ENCODE measurements around the gene PARP3.

The PARP3 gene

GRCh38 chr3:51948016-51948580 lies 5.9 kb downstream of the PARP3 start:
- ATAC-seq (no peak), DNase-seq (no peak)

DNA sequence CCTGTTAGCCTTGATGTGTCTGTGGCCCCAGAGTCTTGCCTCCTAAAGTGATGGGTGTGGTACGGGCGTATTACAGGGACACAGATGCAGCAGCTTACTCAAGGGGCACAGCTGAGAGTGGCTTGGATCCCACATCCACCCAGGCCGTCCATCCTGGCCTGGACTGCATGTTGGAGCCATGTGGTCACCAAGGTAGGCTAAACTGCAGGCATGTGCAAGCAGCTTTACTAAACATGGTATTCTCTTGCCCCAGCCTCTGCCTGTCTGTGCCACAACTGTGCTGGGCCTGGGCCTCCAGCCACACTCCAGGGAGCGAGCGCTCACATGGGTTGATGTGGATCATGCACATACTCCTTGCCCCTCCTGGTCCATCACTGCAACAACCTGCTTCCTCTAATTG lies 7.0 kb downstream of the PARP3 start:
- DNase-seq: no peak
- no peak for ATAC-seq

- ATAC-seq: no peak
- no peak for DNase-seq
These were observed 8.7 kb downstream of the PARP3 start for GRCh38 chr3:51950899-51951298.

GRCh38 chr3:51953445-51953844 lies 11.3 kb downstream of the PARP3 start:
- no peak for ATAC-seq
- DNase-seq: no peak

GRCh38 chr3:51954105-51954504 lies 11.9 kb downstream of the PARP3 start:
- ATAC-seq: no peak

DNA sequence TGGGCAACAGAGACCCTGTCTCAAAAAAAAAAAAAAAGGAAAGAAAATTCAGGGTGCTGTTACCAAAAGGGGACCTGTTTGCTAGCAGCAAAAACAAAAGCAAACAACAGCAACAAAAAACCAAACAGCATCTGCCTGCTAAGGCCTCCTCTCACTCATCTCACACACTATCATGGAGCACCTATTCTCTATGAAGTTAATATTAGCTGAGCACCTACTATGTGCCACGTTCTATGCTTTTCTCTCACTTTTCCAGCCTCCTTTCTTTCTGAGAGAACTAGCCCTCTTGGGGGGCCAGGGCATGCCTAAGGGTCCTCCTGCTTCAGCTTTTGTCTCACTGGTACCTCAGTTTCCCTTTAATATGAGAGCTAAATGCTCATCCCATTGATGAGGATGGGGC lies 12.6 kb downstream of the PARP3 start:
- ATAC-seq: no peak
- DNase-seq: no peak

More at GRCh38 chr3:51954105-51954504, 11.9 kb downstream of the PARP3 start:
- DNase-seq: no peak

GRCh38 chr3:51955175-51955892 lies 13.2 kb downstream of the PARP3 start, which contains the start of gene GPR62:
Gene GPR62 (plus strand): TSS chr3:51955381. CDS start chr3:51955653, 272 bp downstream.
- no peak for DNase-seq
- no peak for ATAC-seq

DNA sequence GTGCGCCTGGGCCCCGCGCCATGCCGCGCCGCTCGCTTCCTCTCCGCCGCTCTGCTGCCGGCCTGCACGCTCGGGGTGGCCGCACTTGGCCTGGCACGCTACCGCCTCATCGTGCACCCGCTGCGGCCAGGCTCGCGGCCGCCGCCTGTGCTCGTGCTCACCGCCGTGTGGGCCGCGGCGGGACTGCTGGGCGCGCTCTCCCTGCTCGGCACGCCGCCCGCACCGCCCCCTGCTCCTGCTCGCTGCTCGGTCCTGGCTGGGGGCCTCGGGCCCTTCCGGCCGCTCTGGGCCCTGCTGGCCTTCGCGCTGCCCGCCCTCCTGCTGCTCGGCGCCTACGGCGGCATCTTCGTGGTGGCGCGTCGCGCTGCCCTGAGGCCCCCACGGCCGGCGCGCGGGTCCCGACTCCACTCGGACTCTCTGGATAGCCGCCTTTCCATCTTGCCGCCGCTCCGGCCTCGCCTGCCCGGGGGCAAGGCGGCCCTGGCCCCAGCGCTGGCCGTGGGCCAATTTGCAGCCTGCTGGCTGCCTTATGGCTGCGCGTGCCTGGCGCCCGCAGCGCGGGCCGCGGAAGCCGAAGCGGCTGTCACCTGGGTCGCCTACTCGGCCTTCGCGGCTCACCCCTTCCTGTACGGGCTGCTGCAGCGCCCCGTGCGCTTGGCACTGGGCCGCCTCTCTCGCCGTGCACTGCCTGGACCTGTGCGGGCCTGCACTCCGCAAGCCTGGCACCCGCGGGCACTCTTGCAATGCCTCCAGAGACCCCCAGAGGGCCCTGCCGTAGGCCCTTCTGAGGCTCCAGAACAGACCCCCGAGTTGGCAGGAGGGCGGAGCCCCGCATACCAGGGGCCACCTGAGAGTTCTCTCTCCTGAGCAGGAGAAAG lies 14.0 kb downstream of the PARP3 start:
- ATAC-seq (peak; percentile 67), DNase-seq (peak; percentile 61)

DNA sequence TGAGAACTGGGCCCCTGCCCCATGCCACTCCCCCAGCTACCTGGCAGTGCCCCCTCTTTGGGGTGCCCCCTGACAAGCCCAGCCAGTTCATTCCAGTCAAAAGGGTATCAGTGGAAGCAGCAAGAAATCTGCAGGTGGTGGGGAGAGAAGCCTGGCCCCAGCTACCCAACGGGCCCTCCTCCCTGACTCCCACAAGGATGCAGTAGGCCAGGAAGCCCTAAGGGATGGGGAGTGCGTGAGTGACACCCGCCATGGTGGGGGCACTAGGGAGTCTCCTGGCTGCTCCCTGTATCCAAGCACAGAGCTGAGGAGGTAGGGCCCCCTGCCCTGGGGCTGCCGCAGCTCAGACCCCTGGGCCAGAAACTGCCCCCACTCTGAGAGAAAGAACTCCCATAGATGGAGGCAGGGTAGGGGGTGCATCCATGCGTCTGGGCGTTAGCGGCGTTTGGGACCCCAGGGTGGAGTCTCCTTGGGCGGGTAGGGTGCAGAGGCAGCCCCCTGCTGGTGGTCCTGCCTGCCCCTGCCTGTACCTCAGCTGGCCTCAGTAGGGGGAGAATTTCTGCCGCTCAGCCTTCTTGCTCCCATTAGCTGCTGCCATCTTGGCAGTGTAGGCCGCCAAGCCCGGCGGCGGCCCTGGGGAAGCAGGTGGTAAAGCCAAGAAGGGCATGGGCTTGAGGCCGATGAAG lies 15.5 kb downstream of the PARP3 start:
- no peak for ATAC-seq
- no peak for DNase-seq

- DNase-seq (no peak), ATAC-seq (no peak)
These were observed 16.7 kb downstream of the PARP3 start for GRCh38 chr3:51958603-51959521.

- ATAC-seq: no peak
- no peak for DNase-seq
These were observed 17.5 kb downstream of the PARP3 start for GRCh38 chr3:51959651-51960050.

DNA sequence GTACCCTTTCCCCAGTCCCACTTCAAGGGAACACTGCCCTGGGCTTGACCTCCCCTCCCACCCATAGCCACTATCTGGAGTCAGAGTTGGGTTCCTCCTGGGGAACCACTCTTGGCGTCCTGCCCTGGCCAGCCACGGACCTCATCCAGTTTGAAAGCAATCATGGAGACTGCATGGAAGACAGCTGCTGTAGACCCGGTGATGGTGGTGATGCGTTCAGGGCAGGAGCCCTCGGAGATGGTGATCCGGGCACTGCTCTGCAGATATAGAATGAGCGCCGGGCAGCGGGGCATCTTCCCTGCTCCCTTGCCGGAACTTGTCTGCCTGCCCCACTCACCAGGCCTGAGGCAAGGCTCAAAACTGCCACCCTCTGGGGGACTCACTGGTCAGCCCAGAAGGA lies 18.2 kb downstream of the PARP3 start:
- ATAC-seq (no peak), DNase-seq (no peak)

DNA sequence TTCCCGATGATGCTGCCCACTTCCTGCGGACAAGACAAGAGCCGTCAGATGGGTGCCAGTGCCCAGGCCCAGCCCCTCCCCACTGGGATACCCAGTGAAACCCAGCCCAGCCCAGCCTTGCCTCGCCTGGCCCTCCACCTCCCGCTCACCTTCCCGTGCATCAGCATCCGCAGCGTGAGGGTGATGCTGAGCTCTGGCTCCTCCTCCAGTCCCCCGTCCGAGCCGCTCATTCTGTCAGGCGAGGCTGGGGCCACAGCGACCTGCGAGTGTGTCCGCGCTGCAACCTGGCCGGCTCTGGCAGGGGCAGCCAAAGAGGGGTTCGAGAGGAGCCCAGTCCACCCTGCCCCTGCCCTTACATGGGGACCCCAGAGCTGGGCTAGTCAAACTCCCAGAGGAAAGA lies 18.8 kb downstream of the PARP3 start:
- ATAC-seq (no peak), DNase-seq (no peak)

- ATAC-seq: no peak
- no peak for DNase-seq
These were observed 19.7 kb downstream of the PARP3 start for GRCh38 chr3:51961602-51962569.

- DNase-seq (no peak), ATAC-seq (no peak)
These were observed 20.8 kb downstream of the PARP3 start for GRCh38 chr3:51962854-51963530.

DNA sequence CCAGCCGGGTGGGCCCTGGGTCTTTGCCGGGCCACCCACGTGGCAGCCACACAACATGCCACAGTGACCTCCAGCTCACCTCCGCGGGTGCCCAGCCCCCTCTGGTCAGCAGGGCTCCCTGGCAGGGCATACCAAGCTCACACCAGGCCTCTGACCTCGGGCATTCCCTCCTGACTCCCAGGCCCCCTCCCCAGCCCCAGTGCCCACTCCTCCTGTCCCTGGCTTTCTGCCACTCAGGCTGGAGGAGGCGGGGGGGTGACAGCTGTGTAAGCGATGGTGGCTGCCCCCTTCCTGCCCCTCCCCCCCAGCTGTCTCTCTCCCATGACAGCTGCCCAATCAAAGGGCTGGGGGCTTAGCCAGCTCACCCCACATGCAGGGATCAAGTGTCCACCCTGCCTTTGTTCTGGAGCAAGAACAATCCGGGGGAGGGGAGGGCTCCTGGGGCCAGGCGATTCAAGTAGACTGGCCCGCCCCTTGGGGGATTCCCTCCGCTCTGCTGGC lies 21.8 kb downstream of the PARP3 start:
- DNase-seq (no peak), ATAC-seq (no peak)

DNA sequence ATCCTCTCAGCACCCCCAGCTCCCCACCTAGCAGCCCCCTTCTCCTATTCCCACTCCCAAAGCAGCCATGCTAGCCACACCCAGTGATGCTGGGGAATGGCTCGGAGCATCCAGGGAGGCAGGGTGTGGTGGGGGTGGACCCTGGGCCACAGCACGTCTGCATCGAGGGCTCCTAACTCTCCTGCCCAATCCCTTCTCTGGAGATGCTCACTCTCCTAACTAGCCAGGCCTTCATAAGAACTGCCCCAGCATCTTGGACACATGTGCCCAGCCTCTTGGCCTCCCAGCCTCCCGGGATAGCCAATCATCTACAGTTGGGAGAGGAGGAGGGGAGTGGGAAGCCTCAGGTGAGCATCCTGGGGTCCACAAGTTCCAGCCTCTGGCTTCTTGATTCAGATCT lies 22.4 kb downstream of the PARP3 start:
- no peak for ATAC-seq

GRCh38 chr3:51966016-51966415 lies 23.9 kb downstream of the PARP3 start:
- ATAC-seq (no peak), DNase-seq (no peak)

More for the DNA sequence above, 22.4 kb downstream of the PARP3 start:
- DNase-seq: no peak

DNA sequence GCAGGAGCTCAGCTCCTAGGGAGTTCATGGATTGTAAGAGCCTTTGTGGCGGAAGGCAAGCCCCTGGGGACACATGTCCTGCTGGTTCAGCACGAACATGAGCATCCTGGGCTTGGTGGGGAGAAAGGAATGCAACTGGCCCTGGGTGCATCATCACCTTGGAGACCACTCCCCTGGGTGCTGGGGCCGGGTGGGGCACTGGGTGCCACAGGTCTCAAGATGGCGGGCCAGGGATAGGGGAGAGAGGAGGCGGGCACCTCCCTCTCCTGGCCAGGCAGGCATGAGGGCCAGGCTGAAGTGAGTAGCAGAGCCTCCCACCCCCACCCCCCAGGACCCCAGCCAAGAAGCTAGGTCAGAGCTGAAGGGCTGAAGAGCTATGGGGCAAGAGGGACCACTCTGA lies 24.3 kb downstream of the PARP3 start:
- DNase-seq: no peak
- ATAC-seq: no peak

Data from stimulated activated naive CD8-positive, alpha-beta T cell treated with anti-CD3 and anti-CD28 coated beads, Interleukin-15, Interleukin-2, amounts not matched to agents 100 U/mL and 50 U/mL, for 24 hours (primary cell).